Raji (cell line): ENCODE measurements around the gene CDHR5.

Experiments used
- POLR2A ChIP-seq: IDR thresholded peaks from 2 replicates; pipeline ENCODE4 v1.6.1; 2011; ENCODE audit warnings: low read depth, low read length, control low read depth; ENCODE audit not compliant: insufficient read depth

The CDHR5 gene

GRCh38 chr11:628056-628455 is 3.3 kb upstream of the CDHR5 start:
- TF ChIP-seq POLR2A: no peak

GRCh38 chr11:627308-627576 is 2.5 kb upstream of the CDHR5 start:
- TF ChIP-seq POLR2A: no peak

GRCh38 chr11:626475-627307 is 1.9 kb upstream of the CDHR5 start, which contains the start of gene SCT:
TSS of gene SCT (minus strand) at chr11:627181. CDS start at chr11:627143, 38 bp downstream.
- TF ChIP-seq POLR2A: no peak

- no peak for TF ChIP-seq POLR2A
Measured at GRCh38 chr11:625636-626268, 997 bp upstream of the CDHR5 start.

GRCh38 chr11:623999-624704 is 603 bp downstream of the CDHR5 start:
- TF ChIP-seq POLR2A: no peak

- TF ChIP-seq POLR2A: no peak
Measured at GRCh38 chr11:623349-623869, 1.3 kb downstream of the CDHR5 start.

- no peak for TF ChIP-seq POLR2A
Measured at GRCh38 chr11:621838-622237, 2.9 kb downstream of the CDHR5 start.

GRCh38 chr11:620935-621814 is 3.6 kb downstream of the CDHR5 start:
- TF ChIP-seq POLR2A: no peak

- TF ChIP-seq POLR2A: no peak
Measured at GRCh38 chr11:620201-620600, 4.6 kb downstream of the CDHR5 start.

GRCh38 chr11:619628-620050 is 5.1 kb downstream of the CDHR5 start:
- no peak for TF ChIP-seq POLR2A

- no peak for TF ChIP-seq POLR2A
Measured at GRCh38 chr11:618856-619627, 5.7 kb downstream of the CDHR5 start.

- no peak for TF ChIP-seq POLR2A
Measured at GRCh38 chr11:617912-618682, 6.7 kb downstream of the CDHR5 start.

GRCh38 chr11:617199-617911 is 7.4 kb downstream of the CDHR5 start:
- no peak for TF ChIP-seq POLR2A
